Endometrial microvascular endothelial cells (primary cell): ENCODE results near the gene HSPA2. TPM values are rescaled to one million over a fixed set of nuclear protein-coding genes. Genes with fewer than 3 reads are reported as not detected.
"Not testable (repeated sequence)": the region's sequence is repeated elsewhere in the genome, so short reads cannot be mapped to it uniquely, and the experiment has no call there.

Experiments
- in situ Hi-C: cut with HindIII; loops from 2 replicates; pipeline ENCODE4 v1.10.0; 2017; ENCODE audit warnings: low sequenced_read_pairs, low pct_unique_long_range_greater_than_20kb; ENCODE audit errors: inconsistent ontology term
- total RNA-seq: library from RNA; depleted of rRNA; stranded (reverse); fragments of >200 nt; gene quantifications from one replicate; pipeline ENCODE4 v1.2.3, GENCODE V29; 2015; ENCODE audit errors: inconsistent ontology term

Gene HSPA2
- total RNA-seq, 1 donor from 2014 or later = 4.2 TPM

DNA sequence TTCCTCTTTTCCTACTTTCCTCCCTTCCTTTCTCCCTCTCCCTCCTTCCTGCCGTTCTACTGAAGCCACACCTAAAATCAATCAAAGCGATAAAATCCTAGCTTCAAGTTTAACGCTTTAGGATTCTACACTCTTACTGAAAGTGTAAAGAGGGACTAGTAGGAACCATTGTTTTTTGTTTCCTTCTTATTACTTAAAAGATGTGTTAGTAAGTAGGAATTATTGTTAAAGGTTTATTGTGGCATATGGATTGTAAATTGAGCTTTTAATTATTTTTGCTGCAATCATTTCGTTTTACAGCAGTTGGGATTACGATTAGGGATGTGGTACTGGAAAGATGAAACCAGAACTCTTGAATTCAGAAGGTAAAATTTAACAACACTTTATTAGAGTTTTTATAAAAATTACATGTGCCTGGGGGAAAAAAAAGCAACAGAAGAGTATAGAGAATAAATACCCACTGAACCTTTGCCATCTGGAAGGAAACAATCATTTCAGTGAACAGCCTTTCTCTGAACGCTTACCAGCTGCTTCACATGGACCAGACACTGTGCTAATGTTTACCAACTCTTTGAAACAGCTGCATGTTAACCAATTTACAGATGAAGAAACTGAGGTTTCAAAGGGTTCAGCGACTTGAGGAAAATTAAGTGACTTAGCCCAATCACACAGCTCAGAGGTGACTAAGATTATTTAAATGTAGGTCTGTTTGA lies 10.2 kb downstream of the HSPA2 start:
- in situ Hi-C loops = no loop called here

- in situ Hi-C loops = no loop called here
These were observed 14.0 kb downstream of the HSPA2 start for GRCh38 chr14:64554556-64554955.

DNA sequence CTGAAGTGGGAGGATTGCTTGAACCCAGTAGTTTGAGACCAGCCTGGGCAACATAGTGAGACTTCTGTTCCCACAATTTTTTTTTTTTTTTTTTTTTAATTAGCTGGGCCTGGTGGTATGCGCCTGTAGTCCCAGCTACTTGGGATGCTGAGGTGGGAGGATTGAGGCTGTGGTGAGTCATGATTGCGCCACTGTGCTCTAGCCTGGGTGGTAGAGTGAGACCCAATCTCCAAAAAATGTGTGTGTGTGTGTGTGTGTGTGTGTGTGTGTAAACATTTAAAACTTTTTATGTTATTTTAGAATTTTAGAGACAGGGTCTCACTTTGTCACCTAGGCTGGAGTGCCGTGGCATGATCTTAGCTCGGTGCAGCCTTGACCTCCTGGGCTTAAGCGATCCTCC lies 16.0 kb downstream of the HSPA2 start:
- in situ Hi-C loops = no loop called here

DNA sequence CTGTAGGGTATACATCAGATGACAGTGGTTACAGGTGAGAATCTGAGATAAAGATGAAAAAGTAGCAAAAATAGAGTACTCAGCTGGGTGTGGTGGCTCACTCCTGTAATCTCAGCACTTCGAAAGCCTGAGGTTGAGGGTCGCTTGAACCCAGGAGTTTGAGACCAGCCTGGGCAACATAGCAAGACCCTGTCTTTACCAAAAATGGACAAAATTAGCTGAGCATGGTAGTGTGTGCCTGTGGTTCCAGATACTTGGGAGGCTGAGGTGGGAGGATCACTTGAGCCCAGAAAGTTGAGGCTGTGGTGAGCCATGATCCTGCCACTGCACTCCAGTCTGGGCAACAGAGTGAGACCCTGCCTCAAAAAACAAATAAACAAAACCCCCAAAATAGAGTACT lies 17.7 kb downstream of the HSPA2 start:
- in situ Hi-C loops = not testable (repeated sequence)

DNA sequence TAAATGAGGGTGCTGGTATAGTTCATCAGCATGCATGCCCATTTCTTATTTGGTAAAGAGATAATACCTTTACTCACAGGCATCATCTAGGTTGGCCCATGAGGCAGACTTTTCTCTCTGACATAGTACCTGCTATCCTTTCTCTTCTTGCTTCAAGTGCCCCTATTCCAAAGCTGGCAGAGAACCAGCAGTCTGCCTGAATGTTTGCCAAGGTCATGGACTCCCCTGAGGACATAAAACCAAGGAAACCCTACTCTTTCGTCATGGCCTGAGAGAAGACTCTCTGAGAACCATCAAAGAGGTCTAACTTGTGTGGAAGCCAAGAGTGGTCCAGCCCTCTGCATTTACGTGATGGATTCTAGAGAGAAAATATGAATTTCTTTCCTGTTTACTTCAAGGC lies 21.1 kb downstream of the HSPA2 start:
- in situ Hi-C loops = no loop called here

DNA sequence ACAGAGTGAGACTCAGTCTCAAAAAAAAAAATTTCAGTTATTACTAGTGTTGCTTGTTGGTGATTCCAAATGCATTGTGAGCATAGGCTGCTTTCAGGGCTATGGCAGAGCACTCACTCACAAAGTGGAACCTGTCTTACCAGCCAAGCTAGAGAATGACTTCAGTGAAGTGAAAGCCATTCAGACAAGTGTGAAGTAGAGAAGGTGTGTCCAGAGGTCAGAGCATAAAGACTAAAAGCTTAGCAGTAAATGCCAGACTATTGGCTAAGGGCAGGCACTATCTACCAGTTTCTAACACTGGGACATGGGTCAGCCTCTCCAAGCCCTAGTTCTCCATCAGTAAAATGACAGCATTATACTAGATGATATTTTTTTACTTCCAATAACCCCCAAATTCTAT lies 21.9 kb downstream of the HSPA2 start:
- in situ Hi-C loops = no loop called here

DNA sequence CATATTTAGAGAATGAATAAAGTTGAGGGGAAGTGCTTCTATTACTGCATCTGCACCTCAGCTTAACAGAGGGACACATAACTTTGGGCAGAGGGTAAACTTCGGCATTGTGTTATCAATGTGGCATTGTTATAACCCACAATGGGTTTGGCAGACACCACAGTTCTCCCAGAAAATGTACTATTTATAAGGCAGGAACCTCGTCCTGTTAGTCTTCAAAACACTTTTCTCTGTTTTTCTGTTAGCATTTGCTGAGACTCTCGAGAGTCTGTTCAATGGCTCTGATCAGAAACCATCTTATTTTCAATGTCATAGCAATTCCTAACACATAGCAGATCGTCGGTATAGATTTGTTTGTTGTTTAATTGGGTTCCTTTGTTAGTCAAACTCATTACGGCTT lies 23.2 kb downstream of the HSPA2 start:
- in situ Hi-C loops = no loop called here

DNA sequence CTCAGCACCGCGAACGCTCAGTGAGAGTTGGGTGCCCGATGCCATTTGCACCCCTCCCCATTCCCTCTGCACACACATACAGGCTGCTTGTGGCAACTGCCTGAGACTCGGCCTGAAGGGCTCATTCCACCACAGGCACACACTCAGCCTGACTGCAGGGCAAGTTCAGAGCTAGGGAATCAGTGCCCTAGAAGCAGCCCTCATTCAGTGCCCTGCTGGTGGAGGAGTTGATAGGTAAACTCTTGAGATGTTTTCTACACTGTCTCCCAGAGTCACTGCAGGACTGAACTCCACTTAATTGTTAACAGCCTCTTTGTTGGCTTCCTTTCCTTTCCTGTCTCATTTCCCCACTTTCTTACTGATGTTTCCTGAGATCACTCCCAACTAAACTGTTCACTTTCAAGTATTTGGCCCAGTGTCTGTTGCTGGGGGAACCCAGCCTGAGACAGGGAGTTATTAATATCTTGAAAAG lies 26.1 kb downstream of the HSPA2 start:
- in situ Hi-C loops = no loop called here

- in situ Hi-C loops = no loop called here
These were observed 28.6 kb downstream of the HSPA2 start for GRCh38 chr14:64569138-64569631.

- in situ Hi-C loops = not testable (repeated sequence)
These were observed 29.1 kb downstream of the HSPA2 start for GRCh38 chr14:64569646-64570045.

- in situ Hi-C loops = no loop called here
These were observed 32.0 kb downstream of the HSPA2 start for GRCh38 chr14:64572386-64573104.

DNA sequence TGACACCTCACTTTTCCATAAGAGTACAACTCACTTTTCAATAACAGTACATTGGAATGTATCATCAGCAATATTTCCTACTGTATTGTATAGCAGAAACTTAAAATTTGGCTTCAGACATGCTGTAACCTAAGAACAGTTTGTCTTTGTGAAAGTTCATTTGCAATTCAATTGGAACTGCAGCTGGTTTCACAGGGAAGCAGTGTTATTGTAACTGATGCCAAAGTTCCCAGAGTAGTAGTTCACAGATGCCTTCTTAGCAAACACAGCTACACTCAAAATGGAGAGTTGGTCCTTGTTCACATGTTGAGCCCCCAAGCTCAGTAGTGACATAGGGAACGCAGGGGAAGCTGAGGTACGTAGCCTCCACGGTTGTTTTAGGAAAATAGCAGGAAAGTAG lies 32.6 kb downstream of the HSPA2 start:
- in situ Hi-C loops = no loop called here

DNA sequence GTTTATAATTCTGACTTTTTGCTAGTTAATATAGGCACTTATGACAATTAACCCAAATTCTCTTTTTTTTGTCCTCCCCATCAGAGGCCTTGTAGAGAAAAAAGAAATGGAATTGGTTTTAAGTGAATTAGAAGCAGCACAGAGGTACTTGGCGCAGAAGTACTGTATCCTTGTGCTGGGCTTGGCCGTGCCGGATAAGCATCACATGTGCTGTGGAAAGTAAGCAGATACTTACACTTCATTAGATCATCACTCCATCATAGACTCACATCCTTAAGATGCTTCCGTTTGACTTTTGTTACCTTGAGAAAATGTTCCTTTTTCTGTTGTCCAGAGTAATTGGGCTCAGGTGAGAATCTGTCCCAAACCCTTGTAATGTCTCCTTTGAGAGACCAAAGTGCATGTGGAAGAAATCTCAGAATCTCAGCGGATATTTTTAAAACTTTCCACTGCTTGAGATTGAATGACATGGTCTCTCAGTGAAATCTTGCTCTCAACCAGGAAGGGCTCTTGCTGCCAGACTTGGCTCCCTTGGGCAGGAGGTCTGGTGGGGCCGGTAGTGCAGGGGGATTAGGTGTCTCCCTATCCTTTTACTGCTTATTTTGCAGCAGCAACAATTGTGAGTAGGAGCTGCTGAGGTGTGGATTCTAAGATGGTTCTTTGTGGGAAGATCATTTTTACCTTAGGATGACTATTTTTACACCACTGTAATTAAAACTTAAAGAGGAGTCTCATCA lies 34.0 kb downstream of the HSPA2 start:
- in situ Hi-C loops = no loop called here

- in situ Hi-C loops = no loop called here
These were observed 36.7 kb downstream of the HSPA2 start for GRCh38 chr14:64577211-64577610.

DNA sequence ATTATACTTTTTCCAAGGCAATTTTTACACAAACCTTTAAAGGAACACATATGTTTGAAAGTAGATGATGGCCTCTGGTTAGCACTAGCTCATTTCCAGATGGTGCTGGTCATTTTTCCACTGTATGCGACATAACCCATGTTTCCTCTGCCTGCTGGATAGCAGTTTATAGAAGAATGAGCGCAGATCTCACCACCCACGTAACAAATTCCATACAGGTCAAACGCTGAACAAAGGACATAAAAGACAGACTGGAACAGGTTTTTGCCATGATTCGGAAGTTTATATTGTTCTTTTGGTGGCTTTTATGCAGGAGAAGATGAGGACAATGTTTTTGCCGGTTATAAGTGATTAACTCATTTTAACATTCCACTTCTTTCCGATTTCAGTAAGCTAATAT lies 39.9 kb downstream of the HSPA2 start:
- in situ Hi-C loops = no loop called here

DNA sequence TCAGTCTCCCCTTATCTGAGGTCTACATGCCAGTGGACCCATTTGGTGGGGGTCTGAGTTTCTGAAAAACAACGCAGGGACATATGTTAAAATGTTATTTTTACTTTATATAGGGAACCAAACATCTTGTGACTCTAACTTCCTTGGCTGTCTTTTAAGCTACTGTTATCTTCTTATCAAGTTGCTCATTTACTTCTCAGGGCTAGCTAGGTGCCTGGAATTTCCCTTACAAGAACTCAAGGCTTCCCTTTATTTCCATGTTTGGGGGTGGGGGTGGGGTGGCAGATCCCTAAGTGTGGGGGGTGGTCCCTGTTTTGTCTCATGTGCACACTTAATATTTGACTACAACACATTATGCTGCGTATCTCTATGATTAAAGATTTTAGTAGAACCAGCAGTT lies 40.8 kb downstream of the HSPA2 start:
- in situ Hi-C loops = no loop called here

DNA sequence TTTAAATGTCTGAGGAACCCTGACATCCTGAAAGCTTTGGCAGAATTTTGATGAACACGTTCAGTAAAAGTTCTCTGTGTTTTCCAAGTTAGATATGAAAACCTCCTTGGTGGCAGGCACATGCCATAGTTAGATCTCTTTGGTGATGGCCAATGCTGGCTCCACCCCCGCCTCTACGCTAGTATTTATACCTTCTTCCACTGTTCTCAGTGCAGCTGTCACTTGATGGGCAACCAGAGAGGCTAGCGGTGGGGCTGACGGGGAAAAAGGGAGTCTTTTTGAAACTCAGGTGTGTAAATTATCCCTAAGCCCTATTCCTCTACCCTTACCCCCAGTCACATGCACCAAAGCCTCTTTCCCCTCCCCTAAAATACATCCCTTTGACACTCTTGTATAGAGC lies 41.3 kb downstream of the HSPA2 start:
- in situ Hi-C loops = no loop called here

- in situ Hi-C loops = no loop called here
These were observed 43.6 kb downstream of the HSPA2 start for GRCh38 chr14:64584190-64584589.

- in situ Hi-C loops = no loop called here
These were observed 51.3 kb downstream of the HSPA2 start for GRCh38 chr14:64591809-64592208.
